MCF 10A (cell line): Measurements from ENCODE around the gene UBAC2. TPM values are rescaled to one million over a fixed set of nuclear protein-coding genes. Genes with fewer than 3 reads are reported as not detected.

Source experiments
- BruUV-seq: library from RNA; stranded (reverse); fragments of 400-500 nt; replicated peaks from 2 replicates; lab custom pipeline; 2021; lab: Mats Ljungman, UMichigan
- CTCF ChIA-PET: fragments of 300-600 bp; sonication (Branson Sonifier 250); formaldehyde crosslinking; extraction: SDS; loops from one replicate; lab custom pipeline; 2021; ENCODE audit warnings: antibody characterized with exemption, inconsistent platforms; lab: Yijun Ruan, JAX
- POLR2A ChIA-PET: fragments of 300-600, 350-650 bp; sonication (Branson Sonifier 250); formaldehyde crosslinking; extraction: SDS; loops from one replicate; lab custom pipeline; 2020; ENCODE audit warnings: antibody characterized with exemption, inconsistent platforms; lab: Yijun Ruan, JAX
- DNase-seq: peaks from one replicate; pipeline ENCODE4 v3.0.0-alpha.2; 2018; ENCODE audit not compliant: unreplicated experiment
- H3K27ac Mint-ChIP-seq: one replicate; pipeline ENCODE4 v1.8.0; 2022; ENCODE audit warnings: mild to moderate bottlenecking, low read depth, mixed read lengths; ENCODE audit not compliant: unreplicated experiment
- H3K27me3 Mint-ChIP-seq: one replicate; pipeline ENCODE4 v1.8.0; 2022; ENCODE audit warnings: mixed read lengths; ENCODE audit not compliant: insufficient read depth, unreplicated experiment
- H3K36me3 Mint-ChIP-seq: one replicate; pipeline ENCODE4 v1.8.0; 2022; ENCODE audit warnings: mild to moderate bottlenecking, moderate library complexity, mixed read lengths; ENCODE audit not compliant: insufficient read depth, unreplicated experiment
- H3K4me1 Mint-ChIP-seq: one replicate; pipeline ENCODE4 v1.8.0; 2022; ENCODE audit warnings: mixed read lengths; ENCODE audit not compliant: insufficient read depth, unreplicated experiment
- H3K4me3 Mint-ChIP-seq: one replicate; pipeline ENCODE4 v1.8.0; 2022; ENCODE audit warnings: mild to moderate bottlenecking, moderate library complexity, mixed read lengths; ENCODE audit not compliant: unreplicated experiment
- H3K9me3 Mint-ChIP-seq: one replicate; pipeline ENCODE4 v1.8.0; 2022; ENCODE audit warnings: mixed read lengths; ENCODE audit not compliant: unreplicated experiment
- intact Hi-C: fragments of 100-400 bp; cut with micrococcal nuclease; formaldehyde crosslinking; loops from 2 replicates; pipeline ENCODE4 v1.14.1; 2022
- total RNA-seq: library from RNA; stranded (reverse); gene quantifications from 2 replicates; pipeline ENCODE4 v1.2.3, GENCODE V29; 2022
- TF ChIP-seq, protein P1 (sequence below): fragments of 200-600 bp; IDR thresholded peaks from one replicate; pipeline ENCODE4 v1.8.0; 2022; ENCODE audit warnings: antibody characterized with exemption, mild to moderate bottlenecking; ENCODE audit not compliant: unreplicated experiment

Gene UBAC2
- total RNA-seq, 1 experiment from 2014 or later, result 74.7 TPM

- Mint-ChIP-seq H3K9me3 (no peaks in the 10 kb centered on the region), H3K27me3 (no peaks in the 10 kb centered on the region), H3K4me3 (no peak overlapping the region), H3K27ac (no peak overlapping the region), H3K4me1 (peaks cover 6% of the 10 kb centered on the region), H3K36me3 (peaks cover 12% of the 10 kb centered on the region)
- intact Hi-C loops, result no loop called here
- no peak for DNase-seq
- TF ChIP-seq, protein P1, sequence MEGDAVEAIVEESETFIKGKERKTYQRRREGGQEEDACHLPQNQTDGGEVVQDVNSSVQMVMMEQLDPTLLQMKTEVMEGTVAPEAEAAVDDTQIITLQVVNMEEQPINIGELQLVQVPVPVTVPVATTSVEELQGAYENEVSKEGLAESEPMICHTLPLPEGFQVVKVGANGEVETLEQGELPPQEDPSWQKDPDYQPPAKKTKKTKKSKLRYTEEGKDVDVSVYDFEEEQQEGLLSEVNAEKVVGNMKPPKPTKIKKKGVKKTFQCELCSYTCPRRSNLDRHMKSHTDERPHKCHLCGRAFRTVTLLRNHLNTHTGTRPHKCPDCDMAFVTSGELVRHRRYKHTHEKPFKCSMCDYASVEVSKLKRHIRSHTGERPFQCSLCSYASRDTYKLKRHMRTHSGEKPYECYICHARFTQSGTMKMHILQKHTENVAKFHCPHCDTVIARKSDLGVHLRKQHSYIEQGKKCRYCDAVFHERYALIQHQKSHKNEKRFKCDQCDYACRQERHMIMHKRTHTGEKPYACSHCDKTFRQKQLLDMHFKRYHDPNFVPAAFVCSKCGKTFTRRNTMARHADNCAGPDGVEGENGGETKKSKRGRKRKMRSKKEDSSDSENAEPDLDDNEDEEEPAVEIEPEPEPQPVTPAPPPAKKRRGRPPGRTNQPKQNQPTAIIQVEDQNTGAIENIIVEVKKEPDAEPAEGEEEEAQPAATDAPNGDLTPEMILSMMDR, result no peak
- CTCF ChIA-PET, result interaction anchor here (0.6 to 1.4 kb wide), 5 partner anchors 34 to 383 kb away, joined by 3 to 8 read pairs (median 3); no protein-coding TSS in a partner anchor
- POLR2A ChIA-PET, result interaction anchor here (0.5 kb wide), 1 partner anchor 121 kb away, joined by 5 read pairs; no protein-coding TSS in a partner anchor
- BruUV-seq, result no TSS peak
Measured at GRCh38 chr13:99302637-99303505, 102.2 kb downstream of the UBAC2 start.

DNA sequence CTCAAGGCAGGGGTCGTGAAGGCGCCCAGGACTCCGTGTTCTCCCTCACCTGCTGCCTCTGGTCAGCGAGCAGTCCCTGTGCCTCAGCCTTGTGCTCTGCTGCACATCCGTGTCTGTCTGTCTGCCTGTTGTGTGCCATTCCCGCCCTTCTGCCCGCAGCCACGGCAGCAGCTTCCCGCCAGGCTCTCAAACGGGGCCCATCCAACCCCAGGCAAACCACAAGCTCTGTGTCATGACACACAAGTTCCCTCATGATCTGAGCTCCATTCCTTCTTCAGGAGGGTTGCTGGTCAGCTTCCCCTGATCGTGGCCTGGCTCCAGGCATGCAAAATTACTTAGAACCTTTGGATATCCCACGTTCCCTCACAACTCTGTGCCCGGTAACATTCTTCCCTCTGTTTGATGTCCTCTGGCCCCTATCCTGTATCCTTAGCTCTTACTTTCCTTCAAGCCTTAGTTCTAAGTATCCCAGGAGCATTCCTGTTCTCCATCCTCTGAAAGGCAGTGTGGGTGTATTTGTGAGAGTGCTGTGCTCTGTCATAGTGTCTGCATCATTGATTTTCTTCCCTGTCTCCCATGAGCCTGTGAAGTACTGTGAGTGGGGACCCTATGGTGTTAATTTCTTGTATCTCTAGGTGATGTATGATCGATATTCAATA, 103.3 kb downstream of the UBAC2 start:
- peaks cover 12% of the 10 kb centered on the region for H3K36me3 Mint-ChIP-seq
- no peaks in the 10 kb centered on the region for H3K27me3 Mint-ChIP-seq
- ChIA-PET CTCF (interaction anchor here (0.7 to 1.7 kb wide), 3 partner anchors 35 to 135 kb away, joined by 3 to 8 read pairs (median 3); no protein-coding TSS in a partner anchor), POLR2A (no interaction called here)
- H3K4me1 Mint-ChIP-seq, result peaks cover 6% of the 10 kb centered on the region
- H3K4me3 Mint-ChIP-seq, result no peak overlapping the region
- TF ChIP-seq, protein P1, result no peak
- no TSS peak for BruUV-seq
- H3K9me3 Mint-ChIP-seq, result no peaks in the 10 kb centered on the region
- no peak for DNase-seq
- peak overlapping the region; percentile 43 for H3K27ac Mint-ChIP-seq
- intact Hi-C loops, result no loop called here

DNA sequence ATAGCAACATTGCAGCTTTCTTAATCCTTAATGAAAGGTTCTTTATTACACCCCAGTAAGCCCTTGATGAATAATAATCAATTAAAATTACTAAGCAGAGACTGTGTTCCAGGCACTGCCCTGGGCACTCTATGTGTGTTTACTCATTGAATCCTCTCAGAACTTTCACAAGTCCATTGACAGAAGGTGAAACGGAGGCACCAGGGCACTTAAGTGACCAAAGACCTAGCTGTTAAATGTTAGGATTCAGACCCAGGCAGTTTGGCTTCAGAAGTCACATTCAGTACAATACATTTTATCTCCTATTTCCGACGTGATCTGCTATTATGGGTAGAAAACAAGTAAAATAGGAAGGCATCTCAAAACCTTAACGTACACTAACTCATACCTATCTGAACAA, 103.9 kb downstream of the UBAC2 start:
- Mint-ChIP-seq H3K4me1 (peaks cover 6% of the 10 kb centered on the region), H3K4me3 (no peak overlapping the region), H3K9me3 (no peaks in the 10 kb centered on the region), H3K27ac (no peak overlapping the region), H3K27me3 (no peaks in the 10 kb centered on the region), H3K36me3 (peaks cover 17% of the 10 kb centered on the region)
- no TSS peak for BruUV-seq
- intact Hi-C loops, result no loop called here
- ChIA-PET CTCF (interaction anchor here (1.7 kb wide), 1 partner anchor 132 kb away, joined by 8 read pairs; no protein-coding TSS in a partner anchor), POLR2A (no interaction called here)
- TF ChIP-seq, protein P1, result no peak
- DNase-seq, result no peak

DNA sequence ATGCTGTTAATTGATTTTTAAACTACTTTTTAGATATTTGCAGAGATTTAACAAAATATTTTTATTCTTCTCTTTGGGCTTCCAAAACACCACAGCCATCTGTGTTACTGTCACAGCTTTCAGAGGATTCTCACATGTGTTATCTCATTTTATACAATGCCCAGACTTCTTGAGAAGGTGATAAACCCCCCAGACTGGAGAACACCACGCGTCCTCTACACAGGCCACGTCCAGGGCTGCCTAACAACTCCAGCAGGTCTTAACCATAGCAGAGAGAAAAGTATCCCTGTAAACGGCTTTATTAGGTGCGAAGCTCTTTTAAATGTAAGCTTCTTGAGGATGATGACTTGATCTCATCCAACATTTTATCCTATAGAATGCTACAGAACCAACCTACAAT, 104.5 kb downstream of the UBAC2 start:
- no peaks in the 10 kb centered on the region for H3K27me3 Mint-ChIP-seq
- TF ChIP-seq, protein P1, result no peak
- H3K36me3 Mint-ChIP-seq, result peaks cover 21% of the 10 kb centered on the region
- no peaks in the 10 kb centered on the region for H3K9me3 Mint-ChIP-seq
- intact Hi-C loops, result no loop called here
- ChIA-PET CTCF (interaction anchor here (1.7 kb wide), 1 partner anchor 132 kb away, joined by 8 read pairs; no protein-coding TSS in a partner anchor), POLR2A (interaction anchor here (0.5 to 1.2 kb wide), 2 partner anchors 39 to 40 kb away, joined by 3 read pairs; no protein-coding TSS in a partner anchor)
- peaks cover 6% of the 10 kb centered on the region for H3K4me1 Mint-ChIP-seq
- no peak overlapping the region for H3K4me3 Mint-ChIP-seq
- BruUV-seq, result no TSS peak
- no peak for DNase-seq
- H3K27ac Mint-ChIP-seq, result no peak overlapping the region
